Right renal cortex interstitium (tissue), 3 donors: ENCODE results near the gene ATP6V0D1. TPM values are rescaled to one million over a fixed set of nuclear protein-coding genes. Genes with fewer than 3 reads are reported as not detected.
"Not testable (repeated sequence)": the region's sequence is repeated elsewhere in the genome, so short reads cannot be mapped to it uniquely, and the experiment has no call there.

Experiments used
- DNase-seq, 3 donors: peaks; one replicate each; pipeline ENCODE4 v3.0.0-alpha.2; 2013; ENCODE audit warnings: low read depth in 3 of 3, low spot score in 2 of 3
- polyA plus RNA-seq, 3 donors: library from polyadenylated mRNA; unstranded; fragments of 120-200 nt; gene quantifications; one replicate each; pipeline ENCODE4 v1.2.1, GENCODE V29; 2013; ENCODE audit not compliant: insufficient read length in 3 of 3

Gene ATP6V0D1
- polyA plus RNA-seq, 3 donors, result 82.9 to 99.8 (median 85.5) TPM

DNA sequence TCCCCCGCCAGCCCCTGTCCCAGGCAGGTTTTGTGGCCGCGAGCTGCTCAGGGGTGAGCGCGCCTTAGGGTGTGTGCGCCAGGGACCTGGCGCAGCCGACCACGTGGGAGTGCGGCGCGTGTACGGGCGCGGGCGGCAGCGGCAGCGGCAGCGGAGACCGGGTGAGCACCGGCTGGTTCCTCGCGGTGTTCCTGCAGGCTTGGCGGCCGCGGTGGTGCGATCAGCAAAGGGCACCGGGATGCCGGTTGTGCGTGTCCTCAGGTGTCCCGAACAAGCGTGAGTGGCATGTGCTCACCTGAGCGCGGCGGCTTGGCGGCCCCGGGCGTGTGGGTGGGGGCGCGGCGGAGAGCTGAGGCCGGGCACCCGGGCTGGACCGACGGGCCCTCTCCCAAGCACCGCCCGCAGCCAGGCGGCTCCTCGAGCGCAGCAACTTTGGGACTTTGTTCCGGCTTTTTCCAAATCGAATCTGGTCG, 50.4 kb downstream of the ATP6V0D1 start:
- DNase-seq, result no peak

DNA sequence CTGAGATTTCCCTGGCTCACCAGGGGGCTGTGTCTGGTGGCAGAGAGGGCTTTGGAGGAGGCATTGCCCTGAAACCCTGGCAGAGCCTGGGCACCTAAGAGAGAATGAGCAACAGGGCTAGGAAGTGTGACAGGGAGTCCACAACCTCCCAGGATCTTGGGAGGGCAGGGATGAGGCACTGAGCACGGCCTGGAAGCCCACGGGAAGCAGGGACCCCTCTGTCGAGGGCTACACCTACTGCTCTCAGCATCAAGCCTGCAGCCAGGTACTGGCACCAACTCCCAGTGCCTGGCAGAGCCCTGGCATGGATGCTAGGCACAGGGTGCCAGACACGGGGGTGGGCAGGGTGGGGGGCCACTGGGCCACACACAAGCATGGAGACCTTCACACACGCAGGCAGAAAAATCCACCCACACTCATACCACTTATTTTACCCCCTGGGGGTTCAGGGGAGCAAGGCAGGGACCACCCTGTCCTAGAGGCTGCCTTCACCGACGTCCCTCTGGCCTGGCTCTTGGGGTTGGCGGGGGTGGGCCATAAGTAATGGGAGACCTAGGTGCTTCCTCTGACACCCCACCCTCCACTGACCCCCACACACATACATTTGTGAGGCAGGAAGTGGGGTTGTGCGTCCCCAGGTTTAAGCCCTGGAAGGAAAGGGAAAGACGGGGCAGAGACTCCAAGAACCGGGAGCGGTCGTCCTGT, 51.0 kb downstream of the ATP6V0D1 start:
- DNase-seq, result no peak

DNA sequence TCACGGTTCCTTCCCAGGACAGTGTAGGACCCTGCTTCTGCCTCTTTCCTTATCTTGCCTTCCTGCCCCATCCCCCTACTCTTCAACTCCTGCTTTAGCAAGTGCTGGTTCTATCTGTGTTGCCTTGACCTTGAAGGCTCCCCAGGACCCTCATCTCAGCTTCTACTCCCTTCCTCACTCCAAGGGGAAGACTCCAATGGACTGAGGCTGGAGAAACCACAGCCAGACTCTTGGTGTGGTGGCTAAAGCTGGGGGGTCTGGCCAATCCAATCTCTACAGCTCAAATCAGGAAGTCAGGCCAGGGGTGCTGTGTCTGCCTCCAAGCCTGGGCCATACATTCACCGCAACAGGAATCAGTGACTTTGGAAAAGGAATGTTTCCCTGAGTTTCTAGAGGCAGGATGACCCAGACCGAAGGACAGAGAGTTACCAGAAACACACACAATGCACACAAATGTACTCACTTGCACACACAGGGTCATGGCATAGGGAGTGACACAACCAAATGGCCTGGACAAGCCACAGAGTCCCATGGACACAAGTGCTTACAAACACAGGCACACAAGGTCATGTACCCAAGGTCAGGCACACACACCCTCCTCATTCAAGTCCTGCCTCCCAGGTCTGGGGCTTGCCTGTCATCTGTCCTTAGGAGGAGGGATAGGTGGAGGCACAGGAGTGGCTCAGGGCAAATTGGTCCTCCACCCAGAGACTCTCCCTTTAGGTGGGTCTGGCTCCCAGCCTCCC, 51.7 kb downstream of the ATP6V0D1 start:
- no peak for DNase-seq

DNA sequence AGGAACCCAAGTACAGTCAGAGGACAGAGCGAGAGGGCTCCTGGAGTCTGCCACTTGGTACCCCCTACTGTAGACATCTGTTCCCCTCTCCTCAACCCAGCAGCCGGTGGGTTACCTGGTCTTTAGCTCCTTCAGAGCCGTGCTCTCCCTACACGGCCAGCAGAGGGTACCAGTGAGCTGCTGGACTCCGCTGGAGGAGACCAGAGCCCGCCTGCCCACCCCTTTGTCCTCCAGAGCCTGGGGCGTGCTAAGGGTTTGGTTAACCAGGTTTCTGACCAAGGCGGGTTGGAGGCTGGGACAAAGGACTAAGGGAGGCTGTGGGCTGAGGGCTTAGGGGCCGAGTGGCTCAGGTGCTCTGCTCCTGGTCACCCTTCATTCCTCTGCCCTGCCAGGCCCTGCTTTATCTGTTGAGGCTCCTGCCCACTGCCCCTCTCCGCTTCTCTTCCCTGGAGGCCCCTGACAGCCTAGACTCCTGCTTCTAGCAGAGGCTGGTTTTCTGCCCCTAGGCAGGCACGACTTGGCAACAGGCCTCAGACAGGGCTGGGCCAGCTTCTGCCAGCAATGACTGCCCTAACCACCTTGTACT, 52.7 kb downstream of the ATP6V0D1 start:
- peak in 1 of 3 donors; percentile 61 for DNase-seq

DNA sequence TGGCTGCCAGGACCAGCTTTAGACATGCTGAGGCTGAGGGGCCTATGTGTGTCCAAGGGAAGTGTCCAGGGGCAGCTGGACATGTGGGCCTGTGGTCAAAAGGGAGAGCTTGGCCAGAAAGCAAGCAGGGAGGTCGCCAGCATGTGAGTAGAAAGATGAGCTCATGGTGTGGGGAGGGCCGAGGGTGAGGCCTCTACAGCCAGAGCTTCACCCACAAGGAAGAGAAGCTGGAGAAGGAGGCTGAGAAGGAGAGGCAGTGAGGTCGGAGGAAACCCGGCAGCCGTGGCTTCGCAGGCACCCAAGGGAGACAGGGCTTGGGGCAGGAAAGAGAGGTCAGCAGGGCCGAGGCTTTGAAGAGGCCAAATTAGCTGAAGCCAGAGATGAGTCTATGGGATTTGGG, 54.0 kb downstream of the ATP6V0D1 start:
- no peak for DNase-seq

DNA sequence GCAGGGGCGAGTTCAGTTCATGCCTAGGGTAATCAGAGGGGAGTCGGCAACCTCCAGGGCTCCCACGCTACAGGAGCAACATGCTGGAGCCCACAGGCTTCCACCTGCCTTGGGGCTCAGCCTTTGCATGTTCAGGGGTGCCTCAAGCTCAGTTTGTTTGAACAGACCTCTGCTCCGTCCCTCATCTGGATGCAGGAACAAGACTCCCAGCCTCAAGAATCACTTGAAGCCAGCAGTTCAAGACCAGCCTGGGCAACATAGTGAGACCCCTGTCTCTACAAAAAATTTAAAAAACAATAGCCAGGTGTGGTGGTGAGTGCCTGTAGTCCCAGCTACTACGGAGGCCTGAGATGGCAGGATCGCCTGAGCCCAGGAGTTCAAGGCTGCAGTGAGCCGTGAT, 54.9 kb downstream of the ATP6V0D1 start:
- DNase-seq, result no peak

DNA sequence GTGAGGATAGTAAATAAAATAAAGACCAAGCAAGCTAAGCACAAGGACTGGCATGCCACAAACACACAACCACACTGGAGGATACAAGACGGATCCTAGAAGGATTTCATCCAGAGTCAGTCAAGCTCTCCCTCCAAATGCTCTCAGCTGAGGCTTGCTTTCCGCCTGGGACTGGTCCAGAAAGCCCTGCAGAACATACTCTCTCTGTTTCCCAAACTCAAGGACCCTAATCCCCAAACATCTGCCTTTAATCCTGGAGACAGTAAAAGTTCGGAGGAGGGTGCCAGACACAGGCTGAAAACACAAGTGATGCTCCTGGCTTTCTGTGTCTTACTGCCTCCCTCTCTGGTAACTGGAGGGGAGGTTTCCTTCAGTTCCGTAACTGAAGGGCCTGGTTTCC, 55.4 kb downstream of the ATP6V0D1 start:
- DNase-seq, result no peak

DNA sequence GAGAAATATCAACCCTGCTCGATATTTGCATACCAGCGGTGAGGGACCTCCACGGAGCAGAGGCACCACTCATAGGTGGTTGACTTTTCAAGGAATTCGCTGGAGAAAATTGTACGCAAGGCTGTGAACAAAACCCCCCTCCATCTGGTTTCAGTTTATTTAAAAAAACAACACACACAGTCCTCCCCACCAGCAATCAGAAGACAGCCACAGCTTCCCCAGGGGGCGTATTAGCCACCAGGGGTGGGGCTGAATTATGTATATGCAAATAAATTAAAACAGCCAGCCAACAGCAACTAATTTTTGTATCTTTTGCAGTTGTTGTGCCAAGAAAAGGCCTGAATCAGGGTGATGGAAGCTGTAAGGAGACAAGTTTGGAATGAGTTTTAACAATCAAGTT, 55.9 kb downstream of the ATP6V0D1 start:
- DNase-seq, result no peak

DNA sequence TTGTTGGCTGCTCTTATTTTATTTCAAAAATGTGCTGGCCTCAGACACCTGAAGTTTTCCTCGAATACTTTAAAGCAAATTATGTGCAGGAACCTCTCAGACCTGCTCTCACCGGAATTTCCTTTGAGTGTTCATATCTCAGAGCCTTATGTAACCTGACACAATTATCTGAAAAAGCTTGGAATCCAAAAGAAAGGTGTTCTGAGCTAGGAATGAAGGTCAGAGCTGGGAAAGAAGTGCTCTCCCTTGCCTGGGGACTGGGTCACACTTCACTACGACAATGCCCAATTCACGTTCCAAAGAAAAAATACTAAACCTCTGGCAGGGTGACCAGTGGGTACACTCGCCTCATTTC, 56.7 kb downstream of the ATP6V0D1 start:
- DNase-seq, result no peak

DNA sequence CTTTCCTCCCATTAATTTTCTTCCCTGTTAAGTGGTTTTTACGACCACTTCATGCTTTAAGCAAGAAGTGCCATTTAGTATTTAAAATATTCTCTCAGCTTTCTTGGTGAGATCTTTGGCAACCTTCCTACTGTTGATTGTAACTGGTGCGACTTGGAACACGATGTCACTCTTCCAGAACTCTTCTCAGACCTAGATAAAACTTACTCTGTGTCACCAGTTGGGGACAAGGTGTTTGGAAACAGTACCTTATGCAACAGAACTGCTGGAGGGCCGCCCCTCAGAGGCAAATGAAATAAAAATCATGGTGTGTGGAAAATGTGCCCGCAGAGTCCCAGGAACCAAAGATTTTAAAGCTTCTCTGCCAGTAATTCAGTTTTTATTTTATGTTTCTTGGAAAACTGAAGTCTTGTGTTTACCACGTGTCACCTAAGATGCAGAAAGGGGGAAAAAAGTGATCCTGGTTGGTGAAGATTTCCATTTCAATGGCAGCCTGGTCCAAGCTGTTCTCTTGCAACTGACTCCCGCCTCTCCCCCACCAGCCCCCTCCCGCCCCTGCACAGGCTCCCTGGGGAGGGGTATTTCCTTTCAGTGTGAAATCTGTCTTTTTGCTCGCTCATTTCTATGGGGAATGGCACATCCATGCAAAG, 57.2 kb downstream of the ATP6V0D1 start:
- DNase-seq, result no peak

DNA sequence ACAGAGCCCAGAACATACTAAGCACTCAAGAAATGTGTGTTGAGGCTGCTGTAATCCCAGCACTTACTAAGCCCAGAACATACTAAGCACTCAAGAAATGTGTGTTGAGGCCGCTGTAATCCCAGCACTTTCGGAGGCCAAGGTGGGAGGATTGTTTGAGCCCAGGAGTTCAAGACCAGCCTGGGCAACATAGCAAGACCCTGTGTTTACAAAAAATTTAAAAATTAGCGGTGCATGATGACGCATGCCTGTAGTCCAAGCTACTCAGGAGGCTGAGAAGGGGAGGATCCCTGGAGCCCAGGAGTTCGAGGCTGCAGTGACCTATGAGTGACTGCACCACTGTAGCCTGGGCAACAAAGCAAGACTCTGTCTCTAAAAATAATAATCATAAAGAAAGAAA, 57.9 kb downstream of the ATP6V0D1 start:
- DNase-seq, result no peak

DNA sequence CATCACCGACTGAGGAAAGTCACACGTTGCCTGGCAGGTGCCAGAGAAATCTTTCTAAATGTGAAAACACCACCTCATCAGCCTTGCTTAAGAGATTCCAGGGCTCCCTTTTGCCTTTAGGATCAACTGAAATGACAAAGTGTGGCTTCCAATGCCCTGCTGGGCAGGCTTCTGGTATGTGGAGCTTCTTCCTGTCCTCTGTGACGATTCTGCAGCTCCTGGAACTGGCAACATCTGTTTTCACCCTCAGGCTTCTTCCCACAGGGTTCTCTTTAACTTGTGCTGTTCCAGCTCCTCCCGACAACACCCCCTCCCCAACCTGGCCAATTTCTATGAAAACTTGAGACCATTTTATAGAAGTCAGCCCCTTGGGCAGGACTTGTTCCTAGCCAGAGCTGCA, 59.9 kb downstream of the ATP6V0D1 start:
- no peak for DNase-seq

DNA sequence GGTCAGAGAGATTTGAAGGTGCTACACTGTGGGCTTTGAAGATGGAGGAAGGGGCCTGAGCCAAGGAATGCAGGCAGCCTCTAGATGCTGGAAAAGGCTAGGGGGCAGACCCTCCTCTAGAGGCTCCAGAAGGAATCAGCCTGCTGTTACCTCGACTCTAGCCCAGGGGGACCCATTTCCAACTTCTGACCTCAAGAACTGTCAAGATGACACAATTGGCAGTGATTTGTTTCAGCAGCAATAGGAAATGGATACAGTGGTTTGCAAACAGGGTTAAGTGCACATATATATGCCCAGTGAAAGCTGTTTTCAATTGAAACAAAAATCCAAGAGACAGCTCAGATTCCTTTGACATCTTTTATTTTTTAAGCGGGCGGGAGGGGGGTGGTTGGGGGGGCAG, 61.0 kb downstream of the ATP6V0D1 start:
- no peak for DNase-seq

DNA sequence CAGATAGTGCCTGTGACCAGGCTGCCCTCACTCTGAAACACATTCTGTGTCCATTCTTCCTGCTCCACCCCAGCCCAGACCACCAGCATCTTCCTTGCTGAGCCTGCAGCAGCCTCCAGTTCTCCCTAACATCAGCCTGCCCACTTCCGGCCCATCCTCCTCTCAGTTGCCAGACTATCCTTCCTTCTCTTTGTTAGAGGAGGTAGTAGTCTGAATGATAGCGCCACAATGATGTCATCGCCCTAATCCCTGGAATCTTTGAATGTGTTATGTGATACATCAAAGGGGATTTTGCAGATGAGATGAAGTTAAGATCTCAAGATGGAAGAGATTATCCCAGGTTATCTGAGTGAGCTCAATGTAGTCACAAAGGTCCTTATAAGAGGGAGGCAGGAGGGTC, 61.5 kb downstream of the ATP6V0D1 start:
- no peak for DNase-seq

DNA sequence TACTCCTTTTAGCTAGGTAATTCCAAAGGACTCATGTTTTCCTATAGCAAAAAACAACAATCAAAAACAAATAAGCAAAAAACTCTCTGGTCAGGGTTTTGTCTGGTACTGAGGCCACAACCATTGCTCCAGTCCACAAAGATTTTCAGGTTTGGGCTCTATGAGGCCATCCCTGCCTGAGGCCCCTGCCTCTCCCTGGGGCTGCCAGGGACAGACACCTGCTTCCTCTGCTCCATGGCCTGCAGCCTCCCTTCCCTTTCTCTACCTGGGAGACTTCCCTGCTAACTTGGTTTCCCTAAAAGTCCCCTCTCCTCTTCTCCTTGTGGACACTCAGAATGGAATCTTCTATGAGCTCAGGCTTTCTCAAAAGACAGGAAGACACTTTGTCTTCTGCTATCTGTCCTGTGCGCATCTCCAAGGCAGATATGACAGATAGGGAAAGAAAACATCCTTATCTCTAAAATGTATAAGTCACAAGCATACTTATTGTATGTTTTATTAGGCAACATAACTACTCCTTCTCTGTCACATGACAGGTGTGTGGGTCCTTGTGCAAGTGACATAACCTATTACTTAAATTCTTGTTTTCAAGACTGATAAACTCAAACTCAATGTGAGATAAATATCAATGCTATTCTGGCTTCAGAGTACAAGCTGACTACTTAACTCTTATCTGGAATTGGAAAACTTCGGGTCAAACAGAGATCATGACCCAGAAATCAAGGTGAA, 63.5 kb downstream of the ATP6V0D1 start:
- no peak for DNase-seq

DNA sequence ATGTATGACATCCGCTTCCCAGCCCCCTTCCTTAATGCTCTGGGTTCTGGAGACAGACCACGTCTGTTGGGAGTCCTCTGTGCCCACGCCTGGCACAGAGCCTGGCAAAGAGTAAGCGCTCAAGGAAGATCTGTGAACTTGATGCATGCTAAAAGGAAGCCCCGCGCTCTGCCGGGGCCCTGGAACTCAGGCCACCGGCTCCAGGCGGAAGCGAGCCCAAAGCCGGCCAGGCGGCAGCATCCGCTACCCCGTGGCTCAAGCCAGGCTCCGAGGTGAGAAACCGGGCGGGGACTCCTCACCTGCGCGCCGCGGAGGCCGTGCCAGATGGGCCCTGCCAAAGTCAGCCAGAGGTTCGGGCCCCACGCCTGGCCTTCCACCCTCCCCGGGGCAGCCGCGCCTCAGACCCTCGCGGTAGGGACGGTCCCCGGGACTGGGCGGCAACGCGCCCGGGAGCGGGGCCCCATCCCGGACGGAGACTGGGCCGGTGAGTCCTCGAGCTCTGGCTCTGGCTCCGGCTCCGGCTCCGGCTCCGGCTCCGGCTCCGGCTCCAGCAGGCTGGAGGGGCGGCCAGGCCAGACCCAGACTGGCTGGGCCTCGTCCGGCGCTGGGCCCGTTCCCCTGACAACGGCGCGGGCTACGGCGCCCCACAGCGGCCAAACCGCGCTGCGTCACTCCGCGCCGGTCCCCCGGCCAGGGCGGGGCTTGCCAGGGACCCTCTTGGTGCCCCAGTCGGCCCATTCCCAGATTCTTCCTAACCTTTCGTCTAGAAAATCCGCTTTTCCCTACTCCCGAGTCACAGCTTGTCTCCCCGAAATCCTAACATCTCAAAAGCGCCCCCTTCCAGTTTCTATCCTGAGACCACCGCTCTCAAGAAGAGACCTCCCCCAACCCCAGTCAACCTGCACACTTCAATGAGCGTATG, 64.8 kb downstream of the ATP6V0D1 start, which contains the start of gene ZDHHC1:
Gene ZDHHC1 (minus strand): TSS at position 606 of the 922 bp plus-strand sequence. CDS start 8,702 bp downstream, outside the sequence.
- no peak for DNase-seq

DNA sequence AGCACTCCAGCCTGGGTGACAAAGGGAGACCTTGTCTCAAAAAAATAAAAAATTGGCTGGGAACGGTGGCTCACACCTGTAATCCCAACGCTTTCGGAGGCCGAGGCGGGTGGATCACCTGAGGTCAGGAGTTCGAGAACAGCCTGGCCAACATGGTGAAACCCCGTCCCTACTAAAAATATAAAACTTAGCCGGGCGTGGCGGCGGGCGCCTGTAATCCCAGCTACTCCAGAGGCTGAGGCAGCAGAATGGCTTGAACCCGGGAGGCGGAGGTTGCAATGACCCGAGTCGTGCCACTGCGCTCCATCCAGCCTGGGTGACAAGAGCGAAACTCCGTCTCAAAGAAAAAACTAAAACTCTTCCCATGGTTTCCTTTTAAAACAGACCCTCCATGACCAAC, 65.5 kb downstream of the ATP6V0D1 start:
- DNase-seq, result not testable (repeated sequence)

DNA sequence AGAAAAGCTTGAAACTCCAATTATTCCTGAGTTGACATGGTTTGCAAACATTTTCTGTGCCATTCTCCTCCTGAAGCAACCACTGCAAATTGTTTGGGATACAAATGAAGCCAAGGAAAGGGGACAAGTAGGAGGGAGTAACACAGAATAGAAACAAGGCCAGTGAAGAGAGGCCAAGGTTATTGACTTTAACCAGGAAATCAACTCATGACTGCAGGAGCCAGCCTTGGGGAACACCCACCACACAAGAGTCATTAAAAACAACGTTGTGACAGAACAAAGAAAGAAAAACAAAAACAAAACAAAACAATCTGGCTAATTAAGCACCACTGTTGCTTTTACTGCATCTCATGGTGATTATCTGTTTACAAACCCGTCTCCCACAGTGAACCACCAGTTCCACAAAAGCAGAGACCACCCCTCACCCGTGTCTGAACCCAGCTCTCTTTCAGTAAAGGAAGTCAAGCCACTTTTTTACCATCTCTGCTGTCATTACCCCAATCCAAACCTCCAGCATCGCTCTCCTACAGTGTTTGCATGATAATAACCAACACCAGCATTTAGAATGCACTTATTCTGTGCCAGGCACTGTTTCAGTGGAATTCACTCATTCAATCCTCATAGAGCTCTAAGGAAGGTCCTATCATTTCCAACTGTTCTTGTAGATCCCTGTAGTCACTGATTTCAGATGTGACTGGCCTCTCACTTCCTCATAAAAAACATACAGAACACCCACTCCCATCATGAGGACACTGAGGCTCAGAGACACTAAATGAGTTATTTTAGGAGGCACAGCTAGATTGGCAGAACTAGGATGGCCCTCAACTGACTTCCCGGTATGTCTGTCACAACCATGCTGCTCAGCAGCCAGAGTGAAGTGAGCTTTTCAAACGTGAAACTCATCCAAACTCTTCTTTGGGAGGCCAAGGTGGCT, 66.7 kb downstream of the ATP6V0D1 start:
- DNase-seq, result no peak
